Breast epithelium (tissue), 3 donors: ENCODE measurements around the gene CMPK2.

Experiments
- POLR2A ChIP-seq: fragments of 450-650 bp; IDR thresholded peaks from one replicate; pipeline ENCODE4 v1.6.1; 2016; ENCODE audit warnings: antibody characterized with exemption, mild to moderate bottlenecking, moderate library complexity
- TF ChIP-seq, protein P1 (sequence below), 3 donors: fragments of 450-650 bp; IDR thresholded peaks; one replicate each; pipeline ENCODE4 v1.5.1; 2016 to 2017; ENCODE audit warnings: antibody characterized with exemption in 3 of 3, mild to moderate bottlenecking in 3 of 3, moderate library complexity in 3 of 3

DNA sequence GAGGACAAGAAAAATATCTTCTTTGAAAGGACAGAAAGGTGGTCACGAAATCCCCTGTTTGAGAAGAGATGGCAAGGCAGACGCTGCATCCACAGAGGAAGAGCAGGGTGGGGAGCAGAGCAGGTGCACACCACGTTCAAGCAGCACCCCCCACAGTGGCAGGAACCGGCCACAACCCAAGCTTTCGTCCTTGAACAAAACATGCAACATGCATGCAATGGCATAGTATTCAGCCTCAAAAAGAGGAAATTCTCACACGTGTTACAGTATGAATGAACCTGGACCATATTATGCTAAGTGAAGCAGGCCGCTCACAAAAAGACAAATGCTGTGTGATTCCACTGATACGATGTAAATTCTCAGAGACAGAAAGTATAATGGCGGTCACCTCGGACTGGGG is 51.4 kb downstream of the CMPK2 start:
- TF ChIP-seq, protein P1, sequence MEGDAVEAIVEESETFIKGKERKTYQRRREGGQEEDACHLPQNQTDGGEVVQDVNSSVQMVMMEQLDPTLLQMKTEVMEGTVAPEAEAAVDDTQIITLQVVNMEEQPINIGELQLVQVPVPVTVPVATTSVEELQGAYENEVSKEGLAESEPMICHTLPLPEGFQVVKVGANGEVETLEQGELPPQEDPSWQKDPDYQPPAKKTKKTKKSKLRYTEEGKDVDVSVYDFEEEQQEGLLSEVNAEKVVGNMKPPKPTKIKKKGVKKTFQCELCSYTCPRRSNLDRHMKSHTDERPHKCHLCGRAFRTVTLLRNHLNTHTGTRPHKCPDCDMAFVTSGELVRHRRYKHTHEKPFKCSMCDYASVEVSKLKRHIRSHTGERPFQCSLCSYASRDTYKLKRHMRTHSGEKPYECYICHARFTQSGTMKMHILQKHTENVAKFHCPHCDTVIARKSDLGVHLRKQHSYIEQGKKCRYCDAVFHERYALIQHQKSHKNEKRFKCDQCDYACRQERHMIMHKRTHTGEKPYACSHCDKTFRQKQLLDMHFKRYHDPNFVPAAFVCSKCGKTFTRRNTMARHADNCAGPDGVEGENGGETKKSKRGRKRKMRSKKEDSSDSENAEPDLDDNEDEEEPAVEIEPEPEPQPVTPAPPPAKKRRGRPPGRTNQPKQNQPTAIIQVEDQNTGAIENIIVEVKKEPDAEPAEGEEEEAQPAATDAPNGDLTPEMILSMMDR (IDR thresholded peaks at IDR 0.05), result no peak
- TF ChIP-seq POLR2A, result no peak
